Stomach (tissue), 4 donors: ENCODE data around the gene SWT1.

ENCODE experiments used
- EP300 ChIP-seq: sonication (generic); formaldehyde crosslinking; IDR thresholded peaks from one replicate; pipeline ENCODE4 v1.6.1; 2017; ENCODE audit warnings: antibody characterized with exemption
- POLR2A ChIP-seq, 4 donors: fragments of 450-650 bp; IDR thresholded peaks; one replicate each; pipeline ENCODE4 v1.6.1; 2016; ENCODE audit warnings: antibody characterized with exemption in 4 of 4, control low read depth in 2 of 4, mild to moderate bottlenecking in 1 of 4, moderate library complexity in 1 of 4
- TF ChIP-seq, protein P1 (sequence below), 7 experiments: fragments of 450-650 bp in 4 of 7; fragments of 200-600 bp in 3 of 7; sonication (generic) in 3 of 7; IDR thresholded peaks; one replicate each; pipeline ENCODE4 v1.5.1; 2016 to 2019; ENCODE audit warnings: antibody characterized with exemption in 7 of 7, control low read depth in 2 of 7, mild to moderate bottlenecking in 1 of 7

DNA sequence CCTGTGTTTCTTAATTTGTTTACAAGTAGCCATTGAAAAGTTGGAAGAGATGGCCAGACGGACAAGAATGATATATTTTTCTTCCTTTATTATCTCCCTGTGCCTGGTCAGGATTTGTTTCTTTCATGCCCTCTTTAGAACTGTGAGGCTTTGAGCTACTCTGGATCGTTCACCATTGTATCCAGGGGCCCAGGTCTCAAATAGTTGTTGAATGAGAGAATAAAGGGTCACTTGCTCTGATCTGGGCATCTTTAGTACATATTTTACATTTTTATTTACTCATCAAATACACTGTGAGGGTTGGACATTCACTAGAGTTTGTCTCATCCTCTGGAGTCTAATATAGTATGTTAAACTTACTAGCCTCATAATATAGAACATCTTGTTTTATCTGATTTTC, 111.4 kb downstream of the SWT1 start:
- TF ChIP-seq EP300 (no peak), POLR2A (IDR thresholded peaks at IDR 0.05) (no peak)
- TF ChIP-seq, protein P1, sequence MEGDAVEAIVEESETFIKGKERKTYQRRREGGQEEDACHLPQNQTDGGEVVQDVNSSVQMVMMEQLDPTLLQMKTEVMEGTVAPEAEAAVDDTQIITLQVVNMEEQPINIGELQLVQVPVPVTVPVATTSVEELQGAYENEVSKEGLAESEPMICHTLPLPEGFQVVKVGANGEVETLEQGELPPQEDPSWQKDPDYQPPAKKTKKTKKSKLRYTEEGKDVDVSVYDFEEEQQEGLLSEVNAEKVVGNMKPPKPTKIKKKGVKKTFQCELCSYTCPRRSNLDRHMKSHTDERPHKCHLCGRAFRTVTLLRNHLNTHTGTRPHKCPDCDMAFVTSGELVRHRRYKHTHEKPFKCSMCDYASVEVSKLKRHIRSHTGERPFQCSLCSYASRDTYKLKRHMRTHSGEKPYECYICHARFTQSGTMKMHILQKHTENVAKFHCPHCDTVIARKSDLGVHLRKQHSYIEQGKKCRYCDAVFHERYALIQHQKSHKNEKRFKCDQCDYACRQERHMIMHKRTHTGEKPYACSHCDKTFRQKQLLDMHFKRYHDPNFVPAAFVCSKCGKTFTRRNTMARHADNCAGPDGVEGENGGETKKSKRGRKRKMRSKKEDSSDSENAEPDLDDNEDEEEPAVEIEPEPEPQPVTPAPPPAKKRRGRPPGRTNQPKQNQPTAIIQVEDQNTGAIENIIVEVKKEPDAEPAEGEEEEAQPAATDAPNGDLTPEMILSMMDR (IDR thresholded peaks at IDR 0.05): no peak
